BJ (cell line): Measurements from ENCODE around the gene CPA2. TPM values are rescaled to one million over a fixed set of nuclear protein-coding genes. Genes with fewer than 3 reads are reported as not detected.
"Not testable (repeated sequence)": the region's sequence is repeated elsewhere in the genome, so short reads cannot be mapped to it uniquely, and the experiment has no call there.

ENCODE experiments used
- CTCF ChIA-PET: fragments of 350-600 bp; formaldehyde crosslinking; extraction: SDS; loops from one replicate; lab custom pipeline; 2021; ENCODE audit warnings: antibody characterized with exemption, inconsistent platforms; lab: Yijun Ruan, JAX
- POLR2A ChIA-PET: fragments of 300-600 bp; sonication (Branson Sonifier 250); formaldehyde crosslinking; extraction: SDS; loops from one replicate; lab custom pipeline; 2021; ENCODE audit warnings: antibody characterized with exemption; lab: Charles Lee
- DNase-seq: peaks from one replicate; pipeline ENCODE4 v3.0.0-alpha.2; 2011; ENCODE audit warnings: low read depth
- H3K27me3 ChIP-seq: 2 replicates; pipeline ENCODE4 v1.6.0; 2011; ENCODE audit warnings: low read length; ENCODE audit not compliant: control insufficient read depth, insufficient read depth
- H3K36me3 ChIP-seq: 2 replicates; pipeline ENCODE4 v1.5.1; 2011; ENCODE audit warnings: low read length; ENCODE audit not compliant: control insufficient read depth, insufficient read depth
- H3K4me3 ChIP-seq: 2 replicates; pipeline ENCODE4 v1.5.1; 2011; ENCODE audit warnings: low read depth, mild to moderate bottlenecking, control low read depth, low read length
- polyA plus RNA-seq: library from polyadenylated mRNA; depleted of rRNA; stranded (reverse); fragments of >200 nt; gene quantifications from 2 replicates; pipeline ENCODE4 v1.2.3, GENCODE V29; 2011
- TF ChIP-seq, protein P1 (sequence below): IDR thresholded peaks from 2 replicates; pipeline ENCODE4 v1.5.1; 2011; ENCODE audit warnings: low read depth, mild to moderate bottlenecking, control low read depth, inconsistent platforms, low read length, moderate library complexity; ENCODE audit not compliant: insufficient read depth

CPA2 gene
- polyA plus RNA-seq, 1 experiment: not detected

DNA sequence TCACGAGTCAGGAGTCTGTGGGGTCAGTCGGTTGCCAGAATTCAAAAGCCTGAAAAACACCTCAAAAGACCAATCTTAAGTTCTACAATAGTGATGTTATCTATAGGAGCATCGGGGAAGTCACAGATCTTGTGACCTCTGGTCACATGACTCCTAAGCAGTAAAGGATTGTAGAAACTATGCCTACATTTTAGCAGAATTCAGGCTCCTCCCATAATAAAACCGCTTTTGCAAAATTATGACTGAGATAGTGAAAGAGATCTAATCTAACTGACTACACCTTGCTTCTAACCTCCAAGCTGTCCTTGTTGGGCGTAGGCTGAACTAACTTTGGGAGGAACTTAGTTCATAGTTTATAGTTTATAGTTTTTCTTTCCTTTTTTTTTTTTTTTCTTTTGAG, 42.5 kb upstream of the CPA2 start:
- H3K27me3 ChIP-seq: peaks cover 2% of the 10 kb centered on the region; the same call in 1 of the 2 replicates
- ChIA-PET CTCF (no interaction called here), POLR2A (no interaction called here)
- TF ChIP-seq, protein P1, sequence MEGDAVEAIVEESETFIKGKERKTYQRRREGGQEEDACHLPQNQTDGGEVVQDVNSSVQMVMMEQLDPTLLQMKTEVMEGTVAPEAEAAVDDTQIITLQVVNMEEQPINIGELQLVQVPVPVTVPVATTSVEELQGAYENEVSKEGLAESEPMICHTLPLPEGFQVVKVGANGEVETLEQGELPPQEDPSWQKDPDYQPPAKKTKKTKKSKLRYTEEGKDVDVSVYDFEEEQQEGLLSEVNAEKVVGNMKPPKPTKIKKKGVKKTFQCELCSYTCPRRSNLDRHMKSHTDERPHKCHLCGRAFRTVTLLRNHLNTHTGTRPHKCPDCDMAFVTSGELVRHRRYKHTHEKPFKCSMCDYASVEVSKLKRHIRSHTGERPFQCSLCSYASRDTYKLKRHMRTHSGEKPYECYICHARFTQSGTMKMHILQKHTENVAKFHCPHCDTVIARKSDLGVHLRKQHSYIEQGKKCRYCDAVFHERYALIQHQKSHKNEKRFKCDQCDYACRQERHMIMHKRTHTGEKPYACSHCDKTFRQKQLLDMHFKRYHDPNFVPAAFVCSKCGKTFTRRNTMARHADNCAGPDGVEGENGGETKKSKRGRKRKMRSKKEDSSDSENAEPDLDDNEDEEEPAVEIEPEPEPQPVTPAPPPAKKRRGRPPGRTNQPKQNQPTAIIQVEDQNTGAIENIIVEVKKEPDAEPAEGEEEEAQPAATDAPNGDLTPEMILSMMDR: no peak
- H3K4me3 ChIP-seq: no peak overlapping the region
- H3K36me3 ChIP-seq: no peaks in the 10 kb centered on the region
- DNase-seq: no peak

DNA sequence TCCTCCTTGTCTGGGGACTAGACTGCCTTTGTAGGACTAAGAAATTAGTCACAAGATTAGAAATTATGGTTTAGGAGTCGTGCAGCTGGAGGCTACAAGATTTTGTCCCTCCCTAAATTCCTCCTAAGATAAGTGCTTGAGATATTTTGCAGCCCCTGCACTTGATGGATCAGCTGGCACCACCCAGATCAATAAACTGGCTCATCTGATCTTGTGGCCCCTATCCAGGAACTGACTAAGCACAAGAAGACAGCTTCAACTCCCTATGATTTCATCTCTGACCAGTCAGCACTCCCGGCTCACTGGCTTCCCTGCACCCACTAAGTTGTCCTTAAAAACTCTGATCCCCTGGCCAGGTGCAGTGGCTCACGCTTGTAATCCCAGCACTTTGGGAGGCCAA, 41.7 kb upstream of the CPA2 start:
- CTCF ChIA-PET: interaction anchor here (0.8 kb wide), 1 partner anchor 123 kb away, joined by 3 read pairs; no protein-coding TSS in a partner anchor
- H3K4me3 ChIP-seq, POLR2A ChIA-PET, H3K27me3 ChIP-seq, H3K36me3 ChIP-seq, DNase-seq: not testable (repeated sequence)

DNA sequence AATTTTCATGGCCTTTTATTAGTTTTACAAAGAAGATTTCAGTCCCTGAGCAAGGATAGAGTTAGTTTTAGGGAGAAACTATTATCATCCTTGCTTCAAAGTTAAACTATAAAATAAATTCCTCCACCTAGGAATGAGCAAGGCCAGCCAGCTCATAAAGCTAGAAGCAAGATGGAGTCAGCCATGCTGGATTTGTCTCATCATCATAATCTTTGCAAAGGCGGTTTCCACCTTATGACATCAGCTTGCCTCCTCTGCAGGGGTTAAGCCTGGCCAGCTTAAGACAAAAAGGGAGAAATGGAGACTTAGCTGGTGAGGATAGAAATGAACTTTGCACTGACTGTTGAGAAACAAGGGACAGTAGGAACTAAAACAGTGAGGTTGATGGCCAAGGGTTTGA, 40.3 kb upstream of the CPA2 start:
- no peak overlapping the region for H3K4me3 ChIP-seq
- ChIA-PET CTCF (interaction anchor here (0.8 kb wide), 1 partner anchor 12 kb away, joined by 3 read pairs; no protein-coding TSS in a partner anchor), POLR2A (interaction anchor here (0.7 kb wide), 1 partner anchor 825 kb away, joined by 5 read pairs; no protein-coding TSS in a partner anchor)
- no peak for DNase-seq
- H3K36me3 ChIP-seq: no peaks in the 10 kb centered on the region
- no peaks in the 10 kb centered on the region for H3K27me3 ChIP-seq
- TF ChIP-seq, protein P1: no peak

DNA sequence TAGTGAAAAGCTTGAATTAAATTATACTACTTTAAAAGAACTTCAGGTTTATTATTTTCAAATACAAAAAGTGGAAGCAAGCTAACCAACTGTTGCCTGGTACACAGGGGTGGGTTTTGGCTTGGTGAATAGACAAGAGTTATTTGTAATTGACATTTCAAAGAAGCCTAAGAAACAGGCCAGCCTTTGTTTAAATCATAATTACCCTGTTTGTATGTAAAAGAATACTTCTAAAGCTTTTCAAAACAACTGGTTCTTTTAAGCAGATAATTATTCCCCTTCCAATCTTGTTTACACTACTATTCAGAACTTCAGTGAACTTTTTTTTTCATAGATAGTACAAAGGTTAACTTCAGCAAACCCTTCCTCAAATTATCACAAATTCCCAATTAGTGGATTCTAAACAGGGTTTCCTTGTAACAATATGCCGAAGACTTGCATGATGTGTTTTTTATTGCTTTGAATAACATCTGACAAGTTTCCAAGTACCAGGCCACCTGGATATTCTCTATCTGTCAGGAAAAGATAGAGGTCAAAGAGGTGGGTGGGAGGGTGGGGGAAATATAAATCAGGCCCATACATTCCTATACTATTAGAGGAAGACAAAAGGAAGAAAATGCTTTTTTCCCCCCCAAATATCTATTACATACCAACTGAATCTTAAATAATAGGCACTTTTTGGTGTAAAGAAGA, 38.6 kb upstream of the CPA2 start:
- TF ChIP-seq, protein P1: no peak
- ChIA-PET POLR2A (no interaction called here), CTCF (no interaction called here)
- no peaks in the 10 kb centered on the region for H3K27me3 ChIP-seq
- DNase-seq: no peak
- H3K36me3 ChIP-seq: no peaks in the 10 kb centered on the region
- H3K4me3 ChIP-seq: no peak overlapping the region

DNA sequence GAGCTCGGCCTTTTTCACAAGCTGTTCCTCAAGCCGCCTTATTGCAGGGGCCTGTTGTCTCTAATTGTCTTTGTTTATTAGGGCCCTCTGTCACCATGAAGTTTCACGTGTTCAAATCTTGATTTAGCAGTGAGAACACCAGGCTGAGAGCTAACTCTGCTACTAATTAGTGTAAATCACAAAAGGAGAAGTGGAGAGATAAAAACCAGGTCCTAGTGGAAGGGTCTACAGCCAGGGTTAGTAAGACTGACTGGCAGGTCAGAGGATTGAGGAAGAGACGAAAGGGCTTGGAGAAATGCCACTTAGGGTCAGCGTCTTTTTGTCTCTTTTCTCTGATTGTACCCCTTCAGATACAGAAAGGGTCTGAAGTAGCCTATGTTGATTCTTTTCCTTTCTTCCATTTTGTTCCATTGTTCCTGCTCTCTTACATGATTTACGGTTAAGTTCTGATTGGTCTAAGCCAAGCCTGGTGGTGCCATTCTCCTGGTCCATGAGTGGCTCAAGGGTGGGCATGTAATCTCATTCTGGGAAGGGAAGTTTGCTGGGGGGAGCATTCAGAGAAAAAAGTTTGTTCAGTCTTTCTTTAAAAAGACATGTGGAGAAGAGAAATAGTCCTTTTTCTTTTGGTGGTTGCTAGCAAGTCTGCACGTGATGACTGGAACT, 37.7 kb upstream of the CPA2 start:
- H3K4me3 ChIP-seq: no peak overlapping the region
- no peaks in the 10 kb centered on the region for H3K27me3 ChIP-seq
- no peak for DNase-seq
- no peaks in the 10 kb centered on the region for H3K36me3 ChIP-seq
- CTCF ChIA-PET: interaction anchor here (0.6 kb wide), 1 partner anchor 463 kb away, joined by 3 read pairs; no protein-coding TSS in a partner anchor
- POLR2A ChIA-PET: no interaction called here
- TF ChIP-seq, protein P1: no peak

DNA sequence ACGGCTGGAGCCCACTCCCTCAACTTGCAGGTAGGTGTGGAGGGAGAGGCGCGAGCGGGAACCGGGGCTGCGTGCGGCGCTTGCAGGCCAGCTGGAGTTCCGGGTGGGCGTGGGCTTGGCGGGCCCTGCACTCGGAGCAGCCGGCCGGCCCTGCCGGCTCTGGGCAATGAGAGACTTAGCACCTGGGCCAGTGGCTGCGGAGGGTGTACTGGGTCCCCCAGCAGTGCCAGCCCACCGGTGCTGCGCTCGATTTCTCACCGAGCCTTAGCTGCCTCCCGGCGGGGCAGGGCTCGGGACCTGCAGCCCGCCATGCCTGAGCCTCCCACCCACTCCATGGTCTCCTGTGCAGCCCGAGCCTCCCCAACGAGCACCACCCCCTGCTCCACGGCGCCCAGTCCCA, 36.7 kb upstream of the CPA2 start:
- H3K36me3 ChIP-seq, H3K4me3 ChIP-seq, H3K27me3 ChIP-seq, CTCF ChIA-PET, POLR2A ChIA-PET, DNase-seq: not testable (repeated sequence)
